GM13976 (cell line): Measurements from ENCODE around the gene ALG14.

Experiments
- DNase-seq: peaks from one replicate; pipeline ENCODE4 v3.0.0; 2012; ENCODE audit warnings: low spot score
- CTCF ChIP-seq: IDR thresholded peaks from 2 replicates; pipeline ENCODE4 v1.5.1; 2012; ENCODE audit warnings: borderline replicate concordance, mild to moderate bottlenecking; ENCODE audit not compliant: insufficient read depth; ENCODE audit errors: extremely low read depth, missing control alignments, control extremely low read depth
- in situ Hi-C: fragments of 300-500 bp; cut with MboI; formaldehyde crosslinking; loops from one replicate; pipeline ENCODE4 v1.12.0; 2022; ENCODE audit warnings: low sequenced_read_pairs, mixed read lengths, inconsistent platforms; ENCODE audit not compliant: unreplicated experiment

ALG14 gene, protein sequence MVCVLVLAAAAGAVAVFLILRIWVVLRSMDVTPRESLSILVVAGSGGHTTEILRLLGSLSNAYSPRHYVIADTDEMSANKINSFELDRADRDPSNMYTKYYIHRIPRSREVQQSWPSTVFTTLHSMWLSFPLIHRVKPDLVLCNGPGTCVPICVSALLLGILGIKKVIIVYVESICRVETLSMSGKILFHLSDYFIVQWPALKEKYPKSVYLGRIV

DNA sequence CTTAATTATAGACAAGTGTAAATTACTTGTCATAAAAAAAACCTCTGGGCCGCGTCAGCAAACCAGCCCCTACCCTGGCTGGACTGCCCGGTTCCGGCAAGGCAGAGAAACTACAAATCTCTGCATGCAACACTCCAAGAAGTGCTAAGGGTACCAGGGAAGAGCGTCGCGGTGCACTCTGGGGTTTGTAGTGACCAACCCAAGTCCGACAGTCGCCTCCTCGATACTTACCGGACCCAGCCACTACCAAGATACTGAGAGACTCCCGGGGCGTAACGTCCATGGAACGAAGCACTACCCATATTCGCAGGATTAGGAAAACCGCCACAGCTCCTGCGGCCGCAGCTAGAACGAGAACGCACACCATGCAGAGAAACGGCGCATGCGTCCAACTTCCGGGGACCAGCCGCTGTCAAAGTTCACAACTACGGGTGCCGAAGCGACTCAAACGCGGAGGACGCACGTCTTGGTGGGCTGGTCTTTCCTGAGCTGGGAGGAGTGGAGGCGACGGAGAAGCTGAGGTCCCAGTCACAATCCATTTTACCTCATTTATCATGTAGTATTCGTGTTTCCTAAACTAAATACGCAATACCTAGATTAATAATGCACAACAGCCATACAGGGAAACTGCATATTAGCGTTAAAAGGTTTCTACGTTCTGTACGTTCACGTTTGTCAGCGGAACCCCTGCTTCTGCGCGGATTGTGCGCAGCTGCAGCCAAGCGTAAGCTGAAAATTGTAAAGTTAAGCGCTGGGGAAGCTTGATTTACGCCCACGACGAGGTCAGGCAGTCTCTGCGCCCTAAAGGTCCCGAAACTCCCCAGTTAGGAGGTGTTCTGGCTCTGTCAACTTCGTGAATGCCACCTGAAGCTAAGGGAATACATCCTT is at the start of gene ALG14:
ALG14 (minus strand) TSS at position 420 of the 888 bp plus-strand sequence; CDS start at position 367, 53 bp downstream.
- in situ Hi-C loops, result no loop called here
- TF ChIP-seq CTCF, result no peak
- peak; percentile 83 for DNase-seq

GRCh38 chr1:95122151-95122697 is 49.5 kb upstream of the ALG14 start:
- no peak for TF ChIP-seq CTCF
- no peak for DNase-seq
- in situ Hi-C loops, result no loop called here

GRCh38 chr1:95119273-95119672 is 46.5 kb upstream of the ALG14 start:
- in situ Hi-C loops, result no loop called here
- no peak for DNase-seq
- TF ChIP-seq CTCF, result no peak

- DNase-seq, result no peak
- in situ Hi-C loops, result no loop called here
- TF ChIP-seq CTCF, result no peak
Observed at GRCh38 chr1:95118710-95119109, 46.0 kb upstream of the ALG14 start.

GRCh38 chr1:95118067-95118499 is 45.3 kb upstream of the ALG14 start:
- TF ChIP-seq CTCF, result no peak
- in situ Hi-C loops, result no loop called here
- no peak for DNase-seq

GRCh38 chr1:95117207-95118066 is 44.7 kb upstream of the ALG14 start, which contains the start of gene TLCD4:
TLCD4 (plus strand) TSS chr1:95117355; CDS start chr1:95143902, 26,547 bp downstream.
- in situ Hi-C loops, result no loop called here
- no peak for TF ChIP-seq CTCF

More at GRCh38 chr1:95117207-95118066, 44.7 kb upstream of the ALG14 start, which contains the start of gene TLCD4:
- DNase-seq, result peak; percentile 59
